OCI-LY3 (cell line): ENCODE results near the gene TMEM183A.

ENCODE experiments used
- H2AFZ ChIP-seq: fragments of 200-600, 300-600 bp; shearing (Covaris generic); 2 replicates; pipeline ENCODE4 v1.6.0; 2014; ENCODE audit warnings: antibody characterized with exemption, low read depth, low read length
- H3K27ac ChIP-seq: fragments of 200-600, 300-600 bp; sonication (generic); 2 replicates; pipeline ENCODE4 v1.5.1; 2014; ENCODE audit warnings: mild to moderate bottlenecking, low read length, moderate library complexity, mixed read lengths
- H3K27me3 ChIP-seq: fragments of 200-600, 300-600 bp; sonication (generic); 2 replicates; pipeline ENCODE4 v1.6.1; 2014; ENCODE audit warnings: low read depth, low read length, mixed read lengths
- H3K36me3 ChIP-seq: fragments of 200-600, 300-600 bp; sonication (generic); replicated peaks from 2 replicates; pipeline ENCODE3; 2014; ENCODE audit warnings: low read depth, low read length, mixed read lengths
- H3K4me1 ChIP-seq: fragments of 300-600, 200-600 bp; sonication (generic); 2 replicates; pipeline ENCODE4 v1.6.1; 2014; ENCODE audit warnings: low read length, mixed read lengths
- H3K4me2 ChIP-seq: fragments of 200-600, 300-600 bp; sonication (generic); 2 replicates; pipeline ENCODE4 v1.6.1; 2014; ENCODE audit warnings: low read length, mixed read lengths
- H3K4me3 ChIP-seq: fragments of 300-600, 200-600 bp; sonication (generic); 2 replicates; pipeline ENCODE4 v1.5.1; 2014; ENCODE audit warnings: antibody characterized with exemption, mild to moderate bottlenecking, low read length, moderate library complexity
- H3K79me2 ChIP-seq: fragments of 300-600, 200-600 bp; shearing (Covaris generic); 2 replicates; pipeline ENCODE4 v1.6.1; 2014; ENCODE audit warnings: mild to moderate bottlenecking, low read length, mixed read lengths
- H3K9ac ChIP-seq: fragments of 300-600, 200-600 bp; shearing (Covaris generic); 2 replicates; pipeline ENCODE4 v1.6.0; 2014; ENCODE audit warnings: mild to moderate bottlenecking, low read length, moderate library complexity
- H3K9me3 ChIP-seq: fragments of 200-600, 300-600 bp; shearing (Covaris generic); 2 replicates; pipeline ENCODE4 v1.6.1; 2014; ENCODE audit warnings: low read length, mixed read lengths; ENCODE audit not compliant: insufficient read depth
- H4K20me1 ChIP-seq: fragments of 200-600, 300-600 bp; sonication (generic); 2 replicates; pipeline ENCODE4 v1.6.1; 2016; ENCODE audit warnings: low read length, mixed read lengths; ENCODE audit not compliant: insufficient read depth
- CTCF ChIP-seq: fragments of 200-600, 300-600 bp; sonication (generic); IDR thresholded peaks from 2 replicates; pipeline ENCODE4 v1.5.1; 2014; ENCODE audit warnings: antibody characterized with exemption, low read length, low read depth
- EZH2phosphoT487 ChIP-seq: fragments of 200-600 bp; shearing (Covaris generic); IDR thresholded peaks from 2 replicates; pipeline ENCODE4 v1.6.1; 2018; ENCODE audit warnings: antibody characterized with exemption, mixed run types, low read depth

Gene TMEM183A

GRCh38 chr1:203028067-203028783, 21.1 kb downstream of the TMEM183A start:
- H3K9me3 ChIP-seq: no peaks in the 10 kb centered on the region
- H3K36me3 ChIP-seq: peaks cover 27% of the 10 kb centered on the region
- no peak overlapping the region for H2AFZ ChIP-seq
- H3K4me3 ChIP-seq: no peak overlapping the region
- no peak overlapping the region for H3K9ac ChIP-seq
- no peaks in the 10 kb centered on the region for H3K27me3 ChIP-seq
- no peaks in the 10 kb centered on the region for H3K79me2 ChIP-seq
- TF ChIP-seq EZH2phosphoT487 (no peak), CTCF (no peak)
- H3K4me1 ChIP-seq: no peaks in the 10 kb centered on the region
- H3K4me2 ChIP-seq: no peak overlapping the region
- H4K20me1 ChIP-seq: no peaks in the 10 kb centered on the region
- H3K27ac ChIP-seq: no peak overlapping the region

- no peaks in the 10 kb centered on the region for H3K27me3 ChIP-seq
- no peak overlapping the region for H3K4me2 ChIP-seq
- peaks cover 21% of the 10 kb centered on the region for H3K36me3 ChIP-seq
- H3K9me3 ChIP-seq: no peaks in the 10 kb centered on the region
- no peaks in the 10 kb centered on the region for H3K4me1 ChIP-seq
- no peaks in the 10 kb centered on the region for H3K79me2 ChIP-seq
- H4K20me1 ChIP-seq: no peaks in the 10 kb centered on the region
- no peak overlapping the region for H3K4me3 ChIP-seq
- no peak overlapping the region for H2AFZ ChIP-seq
- H3K9ac ChIP-seq: no peak overlapping the region
- TF ChIP-seq CTCF (no peak), EZH2phosphoT487 (no peak)
- H3K27ac ChIP-seq: no peak overlapping the region
Observed at GRCh38 chr1:203028784-203029553, 21.8 kb downstream of the TMEM183A start.

GRCh38 chr1:203031467-203031866, 24.3 kb downstream of the TMEM183A start:
- Histone ChIP-seq H3K4me2 (no peak overlapping the region), H3K27me3 (no peaks in the 10 kb centered on the region), H3K36me3 (no peaks in the 10 kb centered on the region), H3K4me1 (peaks cover 4% of the 10 kb centered on the region), H3K9me3 (no peaks in the 10 kb centered on the region), H3K27ac (no peak overlapping the region), H3K79me2 (no peaks in the 10 kb centered on the region), H3K9ac (no peak overlapping the region), H2AFZ (no peak overlapping the region), H3K4me3 (no peak overlapping the region), H4K20me1 (no peaks in the 10 kb centered on the region)
- TF ChIP-seq CTCF (peak; percentile 69), EZH2phosphoT487 (no peak)

GRCh38 chr1:203033287-203033686, 26.1 kb downstream of the TMEM183A start:
- H3K4me2 ChIP-seq: no peak overlapping the region
- H3K27me3 ChIP-seq: peaks cover 14% of the 10 kb centered on the region
- no peaks in the 10 kb centered on the region for H4K20me1 ChIP-seq
- H3K27ac ChIP-seq: no peak overlapping the region
- no peak overlapping the region for H3K9ac ChIP-seq
- peaks cover 10% of the 10 kb centered on the region for H3K4me1 ChIP-seq
- TF ChIP-seq EZH2phosphoT487: no peak
- no peak for TF ChIP-seq CTCF
- no peak overlapping the region for H3K4me3 ChIP-seq
- no peaks in the 10 kb centered on the region for H3K36me3 ChIP-seq
- H2AFZ ChIP-seq: no peak overlapping the region
- no peaks in the 10 kb centered on the region for H3K79me2 ChIP-seq
- H3K9me3 ChIP-seq: no peaks in the 10 kb centered on the region
